Stimulated activated memory B cell treated with anti-CD40 and anti-IgM and Interleukin-4, amounts not matched to agents 10 μg/mL and 1 μg/mL and 100 μg/mL, for 72 hours (primary cell): ENCODE data around the gene NF2.

Experiments
- ATAC-seq: fragments of 150-1000 bp; cut with Tn5 transposase; 2 replicates; pipeline ENCODE4 v1.10.0; 2021
- H3K27ac Mint-ChIP-seq: one replicate; pipeline ENCODE4 v1.8.0; 2022; ENCODE audit warnings: mild to moderate bottlenecking, mixed read lengths
- H3K27me3 Mint-ChIP-seq: one replicate; pipeline ENCODE4 v1.8.0; 2022; ENCODE audit warnings: mixed read lengths
- H3K36me3 Mint-ChIP-seq: one replicate; pipeline ENCODE4 v1.8.0; 2022; ENCODE audit warnings: mixed read lengths
- H3K4me1 Mint-ChIP-seq: one replicate; pipeline ENCODE4 v1.8.0; 2022; ENCODE audit warnings: mixed read lengths
- H3K4me3 Mint-ChIP-seq: one replicate; pipeline ENCODE4 v1.8.0; 2022; ENCODE audit warnings: mild to moderate bottlenecking, moderate library complexity, mixed read lengths
- H3K9me3 Mint-ChIP-seq: one replicate; pipeline ENCODE4 v1.8.0; 2022; ENCODE audit warnings: mixed read lengths

Gene NF2

DNA sequence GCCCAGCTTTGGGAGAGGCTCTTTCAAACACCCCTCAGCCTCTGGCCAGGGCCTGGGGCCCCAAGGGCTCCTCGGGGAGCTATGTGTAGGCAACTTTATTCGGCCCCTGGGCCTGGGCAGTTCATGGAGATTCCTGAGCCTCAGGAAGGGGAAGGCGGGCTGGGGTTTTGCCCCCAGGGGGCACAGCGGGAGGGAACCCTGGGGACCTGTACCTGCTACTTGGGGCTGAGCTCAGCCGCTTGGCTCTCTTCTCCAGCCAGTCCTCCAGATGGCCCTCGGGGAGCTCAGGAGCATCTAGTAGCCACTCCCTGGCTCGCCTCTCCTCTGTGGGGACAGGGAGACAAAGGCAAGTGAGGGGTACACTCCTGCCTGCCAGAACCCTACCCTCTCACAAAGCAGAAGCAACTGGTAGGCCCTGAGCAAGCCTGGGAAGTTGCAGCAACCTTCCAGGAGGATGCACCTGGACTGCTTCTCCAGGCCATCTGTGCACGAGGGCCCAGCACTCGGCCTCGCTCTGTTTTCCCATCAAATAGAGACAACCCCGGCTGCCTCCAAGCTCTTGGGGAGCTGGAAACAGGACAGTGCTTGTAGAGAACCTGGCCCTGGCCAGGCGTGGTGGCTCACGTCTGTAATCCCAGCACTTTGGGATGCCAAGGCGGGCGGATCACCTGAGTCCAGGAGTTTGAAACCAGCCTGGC, 134.8 kb downstream of the NF2 start:
- no peaks in the 10 kb centered on the region for H3K9me3 Mint-ChIP-seq
- no peaks in the 10 kb centered on the region for H3K27me3 Mint-ChIP-seq
- H3K4me1 Mint-ChIP-seq, result peaks cover 13% of the 10 kb centered on the region
- H3K4me3 Mint-ChIP-seq, result no peak overlapping the region
- peaks cover 65% of the 10 kb centered on the region for H3K36me3 Mint-ChIP-seq
- H3K27ac Mint-ChIP-seq, result no peak overlapping the region
- ATAC-seq, result no peak

DNA sequence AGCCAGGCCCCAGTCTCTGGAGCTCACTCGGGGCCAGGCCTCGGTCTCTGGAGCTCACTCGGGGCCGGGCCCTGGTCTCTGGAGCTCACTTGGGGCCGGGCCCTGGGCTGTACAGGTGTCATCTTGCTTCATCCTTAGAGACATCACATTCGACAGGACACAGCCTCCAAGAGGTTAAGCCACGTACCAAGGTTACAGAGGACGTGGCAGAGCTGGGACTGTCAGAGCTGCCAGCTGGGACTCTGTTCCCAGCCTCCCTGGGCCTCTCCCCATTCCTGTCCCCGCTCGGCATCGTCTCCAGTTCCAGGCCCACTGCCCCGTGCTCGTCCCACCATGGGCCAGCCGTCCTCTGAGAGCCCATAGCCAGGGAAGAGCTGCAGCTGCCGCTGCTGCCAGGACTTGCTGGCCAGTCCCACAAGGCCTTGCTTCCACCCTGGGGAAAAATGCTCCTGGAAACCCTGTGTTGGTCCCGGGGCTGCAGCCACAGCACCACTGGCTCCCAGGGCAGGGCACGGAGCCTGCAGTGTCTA, 136.0 kb downstream of the NF2 start:
- H3K27ac Mint-ChIP-seq, result no peak overlapping the region
- no peaks in the 10 kb centered on the region for H3K27me3 Mint-ChIP-seq
- peaks cover 3% of the 10 kb centered on the region for H3K4me1 Mint-ChIP-seq
- H3K9me3 Mint-ChIP-seq, result no peaks in the 10 kb centered on the region
- peaks cover 58% of the 10 kb centered on the region for H3K36me3 Mint-ChIP-seq
- no peak for ATAC-seq
- no peak overlapping the region for H3K4me3 Mint-ChIP-seq

DNA sequence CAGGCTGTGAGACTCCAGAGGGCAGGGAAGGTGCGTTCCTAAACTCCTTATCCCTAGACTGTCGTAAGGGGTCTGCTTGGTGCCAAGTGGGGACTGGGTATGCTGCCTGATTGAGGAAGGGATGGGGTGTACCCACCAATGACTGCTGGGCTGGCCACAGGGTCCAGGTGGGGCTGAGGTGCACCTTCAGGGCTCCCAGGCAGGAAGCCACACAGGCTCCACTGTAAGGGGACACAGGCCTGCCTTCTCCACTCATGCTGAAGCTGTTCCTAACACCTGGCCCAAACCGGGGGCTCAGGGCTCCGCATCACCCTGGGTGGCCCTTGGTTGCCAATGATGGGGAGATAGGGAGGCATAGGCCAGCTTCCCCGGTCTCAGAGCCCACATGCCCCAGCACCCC, 136.8 kb downstream of the NF2 start:
- Mint-ChIP-seq H3K4me3 (no peak overlapping the region), H3K27ac (no peak overlapping the region), H3K27me3 (no peaks in the 10 kb centered on the region), H3K36me3 (peaks cover 54% of the 10 kb centered on the region), H3K9me3 (no peaks in the 10 kb centered on the region), H3K4me1 (no peaks in the 10 kb centered on the region)
- no peak for ATAC-seq

DNA sequence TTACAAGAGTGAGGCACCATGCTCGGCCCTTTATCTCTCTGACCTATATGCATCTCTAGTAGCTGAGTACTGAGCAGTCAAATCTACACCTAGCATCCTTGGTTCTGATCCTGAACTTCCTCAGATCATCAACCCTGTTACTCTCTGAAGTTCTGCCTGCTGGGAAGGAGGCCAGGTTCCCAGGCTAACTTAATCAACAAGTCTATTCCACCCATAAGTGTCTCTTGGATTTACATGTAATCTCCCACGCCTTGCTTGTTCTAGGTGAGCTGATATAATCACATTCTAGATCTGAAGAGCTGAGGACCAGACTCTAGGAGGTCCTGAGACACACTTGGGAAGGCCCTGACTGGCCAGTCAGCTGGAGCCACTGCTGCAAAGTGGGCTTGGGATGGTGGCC, 138.5 kb downstream of the NF2 start:
- ATAC-seq, result no peak
- H3K27ac Mint-ChIP-seq, result no peak overlapping the region
- H3K27me3 Mint-ChIP-seq, result no peaks in the 10 kb centered on the region
- no peaks in the 10 kb centered on the region for H3K4me1 Mint-ChIP-seq
- peaks cover 50% of the 10 kb centered on the region for H3K36me3 Mint-ChIP-seq
- H3K9me3 Mint-ChIP-seq, result no peaks in the 10 kb centered on the region
- no peak overlapping the region for H3K4me3 Mint-ChIP-seq

DNA sequence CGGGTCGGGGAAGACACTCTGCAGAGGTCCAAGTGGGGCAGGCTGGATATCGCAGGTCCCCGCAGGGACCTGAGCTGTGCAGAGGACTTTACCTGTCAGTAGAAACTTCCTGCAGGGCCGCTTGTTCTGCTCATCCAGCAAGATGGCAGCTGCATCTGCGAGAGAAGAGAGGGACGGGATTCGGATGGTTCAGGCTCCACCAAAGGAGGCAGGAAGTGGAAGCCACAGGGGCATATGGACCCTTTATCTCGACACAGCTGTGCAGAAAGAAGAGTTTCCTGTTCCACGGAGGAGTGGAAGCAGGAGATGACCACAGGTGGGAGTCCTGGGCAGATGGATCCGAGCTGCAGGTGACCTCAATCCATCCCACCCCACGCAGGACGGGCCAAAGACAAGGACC, 138.9 kb downstream of the NF2 start:
- no peak overlapping the region for H3K4me3 Mint-ChIP-seq
- H3K36me3 Mint-ChIP-seq, result peaks cover 50% of the 10 kb centered on the region

DNA sequence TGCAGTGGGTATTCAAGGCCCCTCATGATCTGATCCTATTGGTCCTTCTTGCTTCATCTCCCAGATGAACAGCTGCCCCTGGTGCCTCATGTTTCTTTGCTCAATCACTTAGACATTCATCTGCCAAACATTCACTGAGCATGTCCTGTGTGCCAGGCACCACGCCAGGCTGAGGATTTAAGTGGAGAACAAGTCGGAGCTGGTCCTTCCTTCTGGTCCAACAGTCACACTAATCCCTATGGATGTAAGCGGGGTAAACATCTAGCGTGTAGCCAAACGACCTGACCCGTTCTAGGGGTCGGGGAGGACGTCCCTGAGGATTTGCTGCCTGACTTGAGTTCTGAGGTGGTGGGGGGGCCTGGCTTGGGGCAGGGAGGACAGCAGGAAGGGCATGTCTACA, 141.5 kb downstream of the NF2 start:
- H3K27ac Mint-ChIP-seq, result no peak overlapping the region
- ATAC-seq, result no peak
- no peaks in the 10 kb centered on the region for H3K27me3 Mint-ChIP-seq
- H3K4me3 Mint-ChIP-seq, result no peak overlapping the region
- H3K4me1 Mint-ChIP-seq, result no peaks in the 10 kb centered on the region
- peaks cover 51% of the 10 kb centered on the region for H3K36me3 Mint-ChIP-seq
- no peaks in the 10 kb centered on the region for H3K9me3 Mint-ChIP-seq

More for the DNA sequence above, 138.9 kb downstream of the NF2 start:
- H3K27ac Mint-ChIP-seq, result no peak overlapping the region
- no peaks in the 10 kb centered on the region for H3K27me3 Mint-ChIP-seq
- no peak for ATAC-seq
- H3K4me1 Mint-ChIP-seq, result no peaks in the 10 kb centered on the region
- H3K9me3 Mint-ChIP-seq, result no peaks in the 10 kb centered on the region

DNA sequence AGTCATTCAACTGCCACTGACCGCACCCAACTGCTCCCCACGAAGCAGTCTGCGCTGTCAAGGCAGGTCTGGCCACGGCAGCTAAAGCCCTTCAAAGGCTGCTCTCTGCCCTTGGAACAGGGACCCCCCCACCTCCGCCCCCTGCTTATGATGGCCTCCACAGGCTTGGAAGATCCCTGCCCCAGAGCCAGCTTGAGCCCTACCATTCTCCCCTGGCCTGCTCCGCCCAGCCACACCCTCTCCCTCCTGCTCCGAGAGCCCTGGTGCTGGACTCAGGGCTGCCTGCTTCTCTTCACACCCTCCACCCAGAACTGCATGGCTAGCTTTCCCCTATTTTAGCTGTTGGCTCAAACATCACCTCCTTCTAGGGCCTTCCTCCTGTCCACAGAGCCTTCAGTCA, 144.4 kb downstream of the NF2 start:
- H3K36me3 Mint-ChIP-seq, result peaks cover 36% of the 10 kb centered on the region
- no peak overlapping the region for H3K27ac Mint-ChIP-seq
- H3K9me3 Mint-ChIP-seq, result no peaks in the 10 kb centered on the region
- no peak overlapping the region for H3K4me3 Mint-ChIP-seq
- no peak for ATAC-seq
- H3K27me3 Mint-ChIP-seq, result no peaks in the 10 kb centered on the region
- peaks cover 7% of the 10 kb centered on the region for H3K4me1 Mint-ChIP-seq
